ENCODE measurements around the gene COL25A1.
"Not testable (repeated sequence)": the region's sequence is repeated elsewhere in the genome, so short reads cannot be mapped to it uniquely, and the experiment has no call there.

COL25A1 gene

GRCh38 chr4:109114501-109114900 lies 188.0 kb downstream of the COL25A1 start:
- DNase-seq, result no peak

DNA sequence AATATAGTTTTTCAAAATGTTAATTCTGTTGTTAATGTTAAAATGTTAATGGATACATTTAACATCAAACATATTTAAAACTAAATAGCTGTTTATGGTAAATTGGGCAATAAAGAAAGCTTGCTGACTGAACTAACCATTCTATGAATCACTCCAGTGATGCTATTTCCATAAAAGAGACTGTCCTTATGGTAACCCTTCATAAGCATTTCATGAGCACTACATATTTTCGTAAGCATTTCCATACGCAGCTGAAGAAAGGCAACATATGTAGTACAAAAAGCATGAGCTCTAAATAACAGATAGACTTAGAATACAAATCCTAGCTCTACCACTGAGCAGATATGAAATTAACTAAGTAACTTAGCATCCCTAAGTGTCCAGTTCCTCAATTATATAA lies 188.9 kb downstream of the COL25A1 start:
- DNase-seq, result no peak

GRCh38 chr4:109111031-109111430 lies 191.4 kb downstream of the COL25A1 start:
- DNase-seq, result no peak

DNA sequence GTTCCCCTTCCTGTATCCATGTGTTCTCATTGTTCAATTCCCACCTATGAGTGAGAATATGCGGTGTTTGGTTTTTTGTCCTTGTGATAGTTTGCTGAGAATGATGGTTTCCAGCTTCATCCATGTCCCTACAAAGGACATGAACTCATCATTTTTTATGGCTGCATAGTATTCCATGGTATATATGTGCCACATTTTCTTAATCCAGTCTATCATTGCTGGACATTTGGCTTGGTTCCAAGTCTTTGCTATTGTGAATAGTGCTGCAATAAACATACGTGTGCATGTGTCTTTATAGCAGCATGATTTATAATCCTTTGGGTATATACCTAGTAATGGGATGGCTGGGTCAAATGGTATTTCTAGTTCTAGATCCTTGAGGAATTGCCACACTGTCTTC lies 194.2 kb downstream of the COL25A1 start:
- DNase-seq, result not testable (repeated sequence)

- no peak for DNase-seq
Observed at GRCh38 chr4:109094056-109094455, 208.4 kb downstream of the COL25A1 start.

DNA sequence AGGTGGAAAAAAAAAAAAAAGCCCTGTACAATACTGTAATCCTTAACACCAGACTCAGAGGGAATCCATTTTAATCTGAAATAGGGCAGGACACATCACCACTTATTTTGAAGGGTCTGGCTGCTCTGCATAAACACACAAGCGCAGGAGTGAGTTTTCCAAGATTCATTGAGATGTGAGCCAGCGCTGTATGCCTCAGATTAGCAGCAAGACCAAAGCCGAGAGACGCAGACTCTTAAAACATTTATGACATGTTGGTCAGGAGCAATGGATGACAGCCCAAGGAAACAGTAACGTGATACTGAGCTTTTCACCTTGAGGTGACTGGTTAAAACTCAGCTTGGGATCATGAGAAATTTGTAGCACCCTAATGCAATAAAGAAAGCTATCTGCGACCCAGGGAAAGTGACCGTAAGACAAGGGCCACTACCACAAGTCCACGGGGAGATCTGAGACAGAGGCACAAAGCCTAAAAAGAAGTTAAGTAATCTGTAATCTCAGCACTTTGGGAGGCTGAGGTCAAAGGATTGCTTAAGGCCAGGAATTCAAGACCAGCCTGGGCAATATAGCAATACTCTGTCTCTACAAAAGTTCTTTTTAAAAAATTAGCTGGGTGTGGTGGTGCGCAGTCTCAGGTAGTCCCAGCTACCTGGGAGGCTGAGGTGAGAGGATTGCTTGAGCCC lies 210.6 kb downstream of the COL25A1 start:
- DNase-seq, result peak; percentile 36

DNA sequence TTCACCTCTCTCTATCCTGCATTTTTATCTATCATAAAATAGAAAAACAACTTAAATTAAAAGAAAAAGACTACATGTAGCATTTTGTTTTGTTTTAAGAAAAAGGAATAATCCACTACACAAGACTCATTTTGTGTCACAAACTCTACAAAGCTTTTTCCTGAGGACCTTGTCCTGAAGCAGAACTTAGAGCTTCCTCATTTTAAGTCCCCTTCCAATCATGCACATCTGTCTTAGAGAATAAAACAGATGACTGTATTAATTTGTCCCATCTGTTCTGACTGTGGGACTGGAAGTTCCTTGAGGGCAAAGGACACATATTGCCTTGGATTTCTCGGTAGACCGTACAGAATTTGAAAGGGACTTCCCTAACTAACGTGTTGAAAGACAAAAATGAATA lies 218.5 kb downstream of the COL25A1 start:
- no peak for DNase-seq

GRCh38 chr4:109079731-109080130 lies 222.7 kb downstream of the COL25A1 start:
- DNase-seq, result no peak

DNA sequence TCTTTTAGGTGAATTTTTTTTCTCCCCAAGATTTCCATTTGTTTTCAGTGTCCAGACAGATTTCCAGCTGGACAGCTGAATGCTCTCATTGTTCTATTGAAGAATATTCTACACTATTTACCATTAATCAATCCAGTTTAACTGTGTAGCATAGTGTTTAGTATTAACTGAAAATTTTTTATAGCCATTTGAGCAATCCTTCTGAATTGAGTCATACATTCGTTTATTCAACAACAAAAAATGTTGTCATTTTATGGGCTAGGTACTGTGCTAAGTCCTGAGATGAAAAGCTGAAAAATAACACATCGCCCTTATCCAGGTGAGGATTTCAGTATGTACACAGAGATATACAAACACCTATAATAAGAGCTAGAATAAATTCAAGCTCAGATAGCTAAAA lies 223.3 kb downstream of the COL25A1 start:
- DNase-seq, result no peak

DNA sequence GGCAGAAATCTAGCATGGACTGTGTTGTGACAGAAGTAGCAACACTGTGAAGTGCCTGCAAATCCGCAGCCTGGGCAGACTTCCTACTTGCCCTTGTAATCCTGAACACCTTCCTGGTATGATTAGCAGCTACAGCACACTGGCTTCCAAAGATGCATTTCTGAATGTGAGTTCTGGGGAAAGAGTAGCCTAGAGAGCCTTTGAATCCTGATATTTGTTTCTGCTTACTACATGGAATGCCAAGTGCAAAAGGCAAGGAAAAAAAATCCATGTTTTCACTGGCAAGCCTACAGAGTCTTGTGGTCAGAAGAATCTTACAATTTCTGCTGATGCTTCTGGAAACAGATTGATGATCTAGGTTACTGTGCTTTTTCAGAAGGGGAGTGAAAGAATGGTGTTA lies 223.7 kb downstream of the COL25A1 start:
- peak; percentile 41 for DNase-seq

DNA sequence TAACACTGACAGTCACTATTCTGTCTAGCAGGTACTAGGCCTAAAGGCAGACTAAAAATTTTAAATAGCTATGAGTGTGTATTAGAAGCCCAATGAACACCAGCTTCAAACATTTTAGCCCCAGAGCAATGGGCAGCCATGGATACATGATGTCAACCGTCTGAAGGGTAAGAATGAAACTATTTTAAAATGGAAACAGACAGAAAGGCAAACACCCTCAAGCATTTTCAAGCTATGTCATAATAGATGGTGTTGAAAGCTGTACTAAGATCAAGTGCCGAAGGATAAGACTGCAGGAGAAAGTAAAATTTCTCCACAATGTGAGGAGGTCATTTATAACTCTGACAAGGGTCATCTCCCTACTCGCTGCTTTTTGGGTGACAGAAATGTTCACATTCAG lies 225.0 kb downstream of the COL25A1 start:
- DNase-seq, result no peak

DNA sequence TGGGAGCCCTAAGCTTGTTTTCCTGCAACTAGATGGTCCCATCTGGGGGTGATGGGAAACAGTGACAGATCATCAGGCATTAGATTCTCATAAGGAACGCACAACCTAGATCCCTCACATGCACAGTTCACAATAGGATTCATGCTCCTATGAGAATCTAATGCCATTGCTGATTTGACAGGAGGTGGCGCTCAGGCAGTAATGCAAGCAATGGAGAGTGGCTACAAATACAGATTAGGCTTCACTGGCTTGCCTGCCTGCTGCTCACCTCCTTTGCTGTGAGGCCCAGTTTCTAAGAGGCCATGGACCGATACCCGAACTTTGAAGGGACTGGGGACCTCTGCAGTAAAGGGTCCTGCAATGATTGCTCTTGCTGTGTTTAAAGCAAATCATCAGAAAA lies 225.7 kb downstream of the COL25A1 start:
- DNase-seq, result not testable (repeated sequence)

DNA sequence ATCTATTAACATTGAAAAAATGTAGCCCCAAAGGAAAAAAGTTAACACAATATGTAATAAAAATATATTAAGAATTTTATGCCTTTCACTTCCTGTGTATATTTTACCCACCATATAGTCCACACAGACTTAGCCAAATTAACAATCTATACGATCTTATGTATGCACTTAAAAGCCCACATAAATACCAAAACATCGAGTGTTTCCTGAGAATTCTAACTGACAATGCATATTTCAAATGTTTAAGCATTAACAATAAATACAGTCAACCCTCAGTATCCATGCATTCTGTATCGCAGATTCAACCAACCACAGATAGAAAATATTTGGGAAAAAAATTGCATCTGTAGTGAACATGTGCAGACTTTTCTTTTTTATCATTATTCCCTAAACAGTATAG lies 226.8 kb downstream of the COL25A1 start:
- DNase-seq, result no peak

- DNase-seq, result no peak
Observed at GRCh38 chr4:109072595-109072994, 229.9 kb downstream of the COL25A1 start.

DNA sequence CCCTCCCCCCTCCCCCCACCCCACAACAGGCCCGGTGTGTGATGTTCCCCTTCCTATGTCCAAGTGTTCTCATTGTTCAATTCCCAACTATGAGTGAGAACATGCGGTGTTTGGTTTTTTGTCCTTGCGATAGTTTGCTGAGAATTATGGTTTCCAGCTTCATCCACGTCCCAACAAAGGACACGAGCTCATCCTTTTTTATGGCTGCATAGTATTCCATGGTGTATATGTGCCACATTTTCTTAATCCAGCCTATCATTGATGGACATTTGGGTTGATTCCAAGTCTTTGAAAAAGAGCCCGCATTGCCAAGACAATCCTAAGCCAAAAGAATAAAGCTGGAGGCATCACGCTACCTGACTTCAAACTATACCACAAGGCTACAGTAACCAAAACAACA lies 231.8 kb downstream of the COL25A1 start:
- DNase-seq, result not testable (repeated sequence)

GRCh38 chr4:109067508-109068235 lies 234.8 kb downstream of the COL25A1 start:
- peak; percentile 34 for DNase-seq

DNA sequence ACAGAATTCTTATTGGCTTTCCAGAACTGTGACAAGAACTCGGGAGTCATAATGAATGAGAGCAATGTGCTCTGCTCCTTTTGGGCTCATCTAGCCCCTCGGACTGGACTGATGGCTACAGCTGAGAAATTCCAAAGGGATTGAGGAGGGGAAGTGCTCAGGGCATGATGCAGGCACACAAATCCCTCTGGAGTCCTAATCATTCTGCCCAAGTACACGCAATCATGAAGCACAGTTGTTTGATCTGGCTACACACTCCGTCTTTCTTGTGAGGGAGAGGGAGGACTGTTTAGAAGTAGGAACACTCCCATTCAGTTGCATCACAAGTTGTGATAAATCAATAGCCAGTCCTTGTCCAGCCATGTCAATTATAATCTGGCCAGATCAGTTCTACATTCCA lies 237.5 kb downstream of the COL25A1 start:
- DNase-seq, result no peak

DNA sequence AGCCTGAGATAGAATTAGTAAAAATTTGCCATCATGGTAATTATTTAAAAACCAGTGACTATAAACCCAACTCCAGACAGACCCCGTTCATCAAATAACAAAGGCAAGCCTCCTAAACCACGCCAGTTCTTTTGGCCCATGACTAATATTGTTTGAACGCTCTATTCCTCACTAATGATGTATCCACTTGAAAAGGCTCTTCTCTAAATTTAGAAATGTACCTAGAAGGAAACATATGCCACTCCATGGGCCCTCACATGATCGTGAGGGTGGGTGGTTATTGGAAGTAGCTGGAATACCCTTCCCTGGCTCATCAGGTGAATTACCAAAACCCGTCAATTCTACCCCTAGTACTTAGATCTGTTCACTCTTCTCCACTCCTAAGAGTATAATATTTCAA lies 249.2 kb downstream of the COL25A1 start:
- DNase-seq, result no peak

- DNase-seq, result no peak
Observed at GRCh38 chr4:109052821-109053220, 249.6 kb downstream of the COL25A1 start.

DNA sequence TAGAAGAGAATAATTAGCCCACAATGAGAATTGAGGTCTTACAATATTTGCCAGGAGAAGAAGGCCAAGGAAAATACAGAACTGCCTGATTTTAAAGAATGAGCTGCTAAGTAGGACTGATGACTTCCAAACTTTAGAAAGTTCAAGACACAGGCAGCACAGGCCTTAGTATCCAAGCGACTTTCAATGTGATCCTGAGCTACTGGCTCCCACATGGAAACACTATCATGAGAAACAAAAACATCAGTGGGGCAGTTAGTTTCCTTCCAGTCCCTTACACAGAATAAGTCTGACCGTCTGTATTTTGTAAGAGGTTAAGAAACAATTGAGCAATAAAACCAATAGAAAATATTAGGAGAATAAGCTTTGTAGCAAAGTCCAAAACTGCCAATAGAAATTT lies 251.4 kb downstream of the COL25A1 start:
- DNase-seq, result no peak

DNA sequence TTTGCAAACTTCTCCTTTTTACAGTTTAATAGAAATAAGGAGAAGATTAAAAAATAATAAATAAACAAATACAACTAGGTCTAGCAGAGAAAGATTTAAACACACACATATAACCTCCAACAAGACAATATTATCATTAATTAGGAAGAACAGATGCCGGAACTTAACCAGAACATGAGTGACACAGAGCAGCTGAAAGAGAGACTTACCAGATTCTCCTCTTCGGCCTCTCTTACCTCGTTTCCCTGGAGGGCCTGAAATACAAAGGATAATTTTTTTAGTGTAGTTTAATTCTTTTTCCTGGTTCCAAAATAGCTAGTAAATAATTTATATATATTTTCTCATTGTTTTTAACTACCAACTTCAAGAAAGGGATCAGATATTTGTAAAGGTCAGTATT lies 252.5 kb downstream of the COL25A1 start:
- no peak for DNase-seq

DNA sequence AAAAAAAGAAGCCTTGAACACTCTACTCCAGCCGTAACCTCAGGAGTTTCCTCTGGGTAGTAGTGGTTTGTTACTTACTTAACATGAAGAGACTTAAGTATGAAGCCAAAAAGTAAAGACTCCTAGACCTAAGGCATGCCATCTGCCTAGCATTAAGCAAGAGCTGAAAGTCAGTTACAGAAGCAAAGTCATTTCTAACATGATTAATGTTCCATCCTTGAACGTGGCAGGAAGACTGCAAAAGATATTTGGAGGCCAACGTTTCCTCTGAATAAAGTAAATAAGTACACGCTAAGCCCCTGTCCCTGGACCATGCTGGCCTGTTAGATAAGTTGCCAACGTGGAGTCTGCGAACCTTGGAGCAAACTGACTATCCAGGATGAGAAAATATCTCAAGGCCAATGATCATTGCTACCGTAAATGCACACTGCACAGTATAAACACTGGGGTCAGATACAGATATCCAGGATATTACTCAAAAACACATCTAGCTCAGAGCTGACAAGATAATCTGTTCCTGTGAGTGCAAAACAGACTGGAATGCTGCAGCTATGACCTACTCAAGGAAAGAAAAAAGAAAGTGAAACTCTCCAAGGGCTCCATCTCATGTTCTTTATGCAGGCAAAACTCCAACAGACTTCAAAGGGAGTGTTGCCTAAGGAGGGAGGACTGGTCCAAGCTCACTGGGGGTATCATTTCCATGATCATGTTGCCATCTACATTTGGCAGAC lies 255.8 kb downstream of the COL25A1 start:
- DNase-seq, result peak; percentile 52

DNA sequence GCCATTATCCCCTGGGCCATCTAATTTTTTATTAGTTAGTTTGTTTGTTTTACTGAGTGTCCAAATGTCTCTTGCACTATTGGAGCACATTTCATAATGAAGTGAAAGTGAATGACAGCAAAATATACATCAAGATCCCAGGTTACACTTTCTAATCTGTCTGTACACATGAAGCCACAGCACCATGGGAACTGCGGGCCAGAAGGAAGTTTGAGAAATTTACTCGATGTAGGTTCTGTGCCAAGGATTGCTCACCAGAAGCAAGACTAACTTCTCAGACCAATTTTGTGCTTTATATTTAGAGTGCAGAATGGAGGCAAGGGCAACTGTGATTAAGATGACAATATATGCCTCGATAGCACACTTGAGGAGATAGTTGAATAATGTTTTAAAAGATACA lies 258.0 kb downstream of the COL25A1 start:
- DNase-seq, result no peak

DNA sequence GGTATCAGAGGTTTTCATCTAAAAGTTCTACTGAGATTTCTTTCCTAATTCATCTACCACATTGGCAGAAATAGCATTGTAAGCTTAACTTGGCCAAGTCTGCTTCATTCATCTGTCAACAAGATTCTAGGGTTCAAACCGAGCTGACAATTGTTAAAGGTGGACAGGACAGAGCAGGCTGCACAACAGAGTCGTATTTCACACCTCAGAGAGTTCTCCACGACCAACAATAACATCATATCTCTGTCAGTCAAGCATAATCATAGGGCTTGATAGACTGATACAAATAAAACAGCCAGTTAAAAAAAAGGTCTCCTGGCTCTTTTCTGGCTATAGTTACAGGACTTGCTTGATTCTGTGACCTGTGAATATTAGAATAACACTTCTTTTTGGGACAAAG lies 259.2 kb downstream of the COL25A1 start:
- no peak for DNase-seq

All from left hindlimb (tissue), 1 donor.